Left kidney (tissue), 2 donors: ENCODE measurements around the gene UFC1. TPM values are rescaled to one million over a fixed set of nuclear protein-coding genes. Genes with fewer than 3 reads are reported as not detected.

ENCODE experiments used
- DNase-seq: peaks from one replicate; pipeline ENCODE4 v3.0.0-alpha.2; 2013
- polyA plus RNA-seq: library from polyadenylated mRNA; unstranded; fragments of 120-200 nt; gene quantifications from one replicate; pipeline ENCODE4 v1.2.1, GENCODE V29; 2013; ENCODE audit not compliant: insufficient read length

UFC1 gene
- polyA plus RNA-seq, 1 donor: 142 TPM

GRCh38 chr1:161166669-161167548 is 13.1 kb downstream of the UFC1 start:
- DNase-seq: no peak

- no peak for DNase-seq
Measured at GRCh38 chr1:161168906-161169305, 15.1 kb downstream of the UFC1 start.

- no peak for DNase-seq
Measured at GRCh38 chr1:161171191-161171590, 17.4 kb downstream of the UFC1 start.

GRCh38 chr1:161171696-161172095 is 17.9 kb downstream of the UFC1 start:
- no peak for DNase-seq

GRCh38 chr1:161172349-161172748 is 18.6 kb downstream of the UFC1 start:
- DNase-seq: no peak

GRCh38 chr1:161172776-161173376 is 19.1 kb downstream of the UFC1 start:
- DNase-seq: no peak

GRCh38 chr1:161173711-161174110 is 19.9 kb downstream of the UFC1 start:
- no peak for DNase-seq

GRCh38 chr1:161174911-161175310 is 21.1 kb downstream of the UFC1 start:
- no peak for DNase-seq

- DNase-seq: no peak
Measured at GRCh38 chr1:161175771-161176453, 22.1 kb downstream of the UFC1 start.

GRCh38 chr1:161176468-161177111 is 22.8 kb downstream of the UFC1 start:
- no peak for DNase-seq

GRCh38 chr1:161177112-161177935 is 23.5 kb downstream of the UFC1 start, which contains the start of gene B4GALT3:
Gene B4GALT3 (minus strand): TSS chr1:161177507. CDS start chr1:161176060, 1,447 bp downstream.
- DNase-seq: peak; percentile 81

- DNase-seq: no peak
Measured at GRCh38 chr1:161177936-161178244, 24.1 kb downstream of the UFC1 start.

- DNase-seq: no peak
Measured at GRCh38 chr1:161179698-161180097, 25.9 kb downstream of the UFC1 start.

- DNase-seq: no peak
Measured at GRCh38 chr1:161180639-161181038, 26.9 kb downstream of the UFC1 start.

GRCh38 chr1:161182214-161182613 is 28.4 kb downstream of the UFC1 start:
- no peak for DNase-seq

- peak; percentile 22 for DNase-seq
Measured at GRCh38 chr1:161185282-161185682, 31.5 kb downstream of the UFC1 start.

- no peak for DNase-seq
Measured at GRCh38 chr1:161185732-161186311, 32.0 kb downstream of the UFC1 start.

- DNase-seq: no peak
Measured at GRCh38 chr1:161187311-161187710, 33.5 kb downstream of the UFC1 start.

GRCh38 chr1:161188381-161188780 is 34.6 kb downstream of the UFC1 start:
- DNase-seq: no peak

- DNase-seq: no peak
Measured at GRCh38 chr1:161189036-161189435, 35.3 kb downstream of the UFC1 start.

- no peak for DNase-seq
Measured at GRCh38 chr1:161190962-161191521, 37.3 kb downstream of the UFC1 start.
